ENCODE data around the gene HASPIN.

Gene HASPIN

GRCh38 chr17:3773511-3773910, 49.8 kb downstream of the HASPIN start:
- Histone ChIP-seq H3K4me2 (ENCODE audit: low read length) (no peak overlapping the region), H3K79me2 (ENCODE audit: insufficient read depth, low read length) (no peaks in the 10 kb centered on the region), H3K4me1 (ENCODE audit: insufficient read depth, low read length, severe bottlenecking) (no peaks in the 10 kb centered on the region), H3F3A (ENCODE audit: insufficient read depth, low read length) (no peaks in the 10 kb centered on the region), H3K9me2 (ENCODE audit: low read depth, low read length) (no peaks in the 10 kb centered on the region), H3K27me3 (ENCODE audit: insufficient read depth, low read length) (no peaks in the 10 kb centered on the region; the same call in 1 of the 2 replicates), H3K27ac (ENCODE audit: low read depth, low read length, poor library complexity, severe bottlenecking) (no peak overlapping the region), H3K9ac (ENCODE audit: low read length) (no peak overlapping the region), H2AFZ (ENCODE audit: low read length) (no peak overlapping the region), H3K4me3 (ENCODE audit: low read depth, low read length, poor library complexity, severe bottlenecking) (no peak overlapping the region), H3K36me3 (ENCODE audit: insufficient read depth, low read length) (no peaks in the 10 kb centered on the region), H3K9me3 (ENCODE audit: low read length) (no peaks in the 10 kb centered on the region), H4K20me1 (ENCODE audit: insufficient read depth, low read length) (no peaks in the 10 kb centered on the region)
- no peak for TF ChIP-seq EZH2 (IDR thresholded peaks at IDR 0.05; ENCODE audit: borderline replicate concordance, low read length)
- no peak for TF ChIP-seq CTCF (IDR thresholded peaks at IDR 0.05; ENCODE audit: low read length)

- Histone ChIP-seq H3K27me3 (ENCODE audit: insufficient read depth, low read length) (no peaks in the 10 kb centered on the region; the same call in 1 of the 2 replicates), H3K36me3 (ENCODE audit: insufficient read depth, low read length) (no peaks in the 10 kb centered on the region), H2AFZ (ENCODE audit: low read length) (no peak overlapping the region), H3K9me3 (ENCODE audit: low read length) (no peaks in the 10 kb centered on the region), H3K4me1 (ENCODE audit: insufficient read depth, low read length, severe bottlenecking) (no peaks in the 10 kb centered on the region), H3K9me2 (ENCODE audit: low read depth, low read length) (no peaks in the 10 kb centered on the region), H3K4me2 (ENCODE audit: low read length) (no peak overlapping the region), H3F3A (ENCODE audit: insufficient read depth, low read length) (no peaks in the 10 kb centered on the region), H3K79me2 (ENCODE audit: insufficient read depth, low read length) (no peaks in the 10 kb centered on the region), H3K27ac (ENCODE audit: low read depth, low read length, poor library complexity, severe bottlenecking) (no peak overlapping the region), H3K4me3 (ENCODE audit: low read depth, low read length, poor library complexity, severe bottlenecking) (no peak overlapping the region), H3K9ac (ENCODE audit: low read length) (no peak overlapping the region), H4K20me1 (ENCODE audit: insufficient read depth, low read length) (no peaks in the 10 kb centered on the region)
- TF ChIP-seq EZH2 (IDR thresholded peaks at IDR 0.05; ENCODE audit: borderline replicate concordance, low read length): no peak
- no peak for TF ChIP-seq CTCF (IDR thresholded peaks at IDR 0.05; ENCODE audit: low read length)
Measured at GRCh38 chr17:3773966-3774365, 50.3 kb downstream of the HASPIN start.

Measured in OCI-LY1 (cell line).